ENCODE data around the gene STK17A.
"Not testable (repeated sequence)": the region's sequence is repeated elsewhere in the genome, so short reads cannot be mapped to it uniquely, and the experiment has no call there.

Gene STK17A

DNA sequence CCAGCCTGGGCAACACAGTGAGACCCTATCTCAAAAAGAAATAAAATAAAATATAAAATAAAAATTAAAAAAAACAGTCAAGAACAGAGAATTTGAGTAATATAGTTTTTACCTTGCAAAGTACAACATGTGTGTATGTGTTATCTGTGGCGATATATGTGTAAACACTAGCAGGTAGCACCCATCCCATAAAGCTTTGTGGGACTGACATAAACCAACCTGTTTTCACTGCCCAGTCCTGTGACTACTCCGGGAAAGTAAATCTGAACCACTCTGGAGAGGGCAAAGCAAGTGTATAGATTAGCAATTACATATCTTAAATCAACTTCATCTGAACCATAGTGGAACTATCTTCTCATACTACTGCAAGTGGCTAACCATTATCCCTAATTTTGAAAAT, 74.1 kb downstream of the STK17A start:
- no peak for DNase-seq

DNA sequence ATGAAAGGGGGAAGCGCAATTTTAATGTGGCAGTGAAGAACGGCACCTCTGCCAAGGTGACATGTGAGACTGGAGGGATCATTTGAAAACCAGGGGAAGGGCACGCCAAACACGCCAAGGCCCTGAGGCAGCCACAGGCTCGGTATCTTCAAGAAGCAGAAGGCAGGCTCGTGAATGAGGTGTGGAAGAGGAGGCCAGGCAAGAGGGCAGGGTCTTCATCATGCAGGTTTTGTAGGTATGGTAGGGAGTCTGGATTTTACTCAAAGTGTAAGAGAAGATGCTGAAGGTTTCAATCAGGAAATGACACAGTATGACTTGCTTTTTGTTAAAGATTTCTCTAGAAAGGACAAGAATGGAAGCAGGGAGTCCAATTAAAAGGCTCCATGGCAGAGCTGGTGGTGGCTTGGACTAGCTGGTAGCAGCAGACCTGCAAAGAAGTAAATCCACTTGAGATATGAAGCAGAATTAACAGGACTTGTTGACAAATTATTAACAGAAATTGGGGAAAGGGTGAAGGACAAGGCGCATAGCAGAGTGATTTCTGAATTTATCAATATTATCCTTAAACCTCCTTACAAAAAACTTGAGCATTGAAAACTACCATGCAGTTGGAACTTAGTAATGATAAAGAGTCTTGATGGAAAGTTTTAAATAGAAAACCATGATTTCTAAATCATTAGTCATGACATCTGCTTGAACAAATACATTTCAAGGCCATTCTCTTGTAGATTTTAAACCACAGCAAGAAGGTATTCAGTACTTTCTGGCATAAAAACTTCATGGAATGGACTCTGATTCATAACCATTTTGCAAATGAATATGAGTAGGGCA, 76.0 kb downstream of the STK17A start:
- no peak for DNase-seq

DNA sequence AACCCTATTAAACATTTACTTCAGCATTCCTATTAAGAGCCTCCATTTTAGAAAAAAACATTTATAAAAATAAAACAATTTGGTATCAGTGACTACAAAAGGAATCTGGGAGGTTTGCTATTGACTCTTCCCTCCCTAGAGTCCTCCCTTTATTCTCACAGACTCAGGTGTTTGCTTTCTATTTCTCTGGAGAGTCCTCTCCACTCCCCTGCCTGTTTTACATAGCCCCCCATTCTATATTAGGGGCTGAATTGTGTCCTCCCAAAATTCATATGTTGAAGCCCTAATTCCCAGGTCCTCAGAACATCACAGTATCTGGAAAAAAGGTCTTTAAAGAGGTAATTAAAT, 76.6 kb downstream of the STK17A start:
- no peak for DNase-seq

DNA sequence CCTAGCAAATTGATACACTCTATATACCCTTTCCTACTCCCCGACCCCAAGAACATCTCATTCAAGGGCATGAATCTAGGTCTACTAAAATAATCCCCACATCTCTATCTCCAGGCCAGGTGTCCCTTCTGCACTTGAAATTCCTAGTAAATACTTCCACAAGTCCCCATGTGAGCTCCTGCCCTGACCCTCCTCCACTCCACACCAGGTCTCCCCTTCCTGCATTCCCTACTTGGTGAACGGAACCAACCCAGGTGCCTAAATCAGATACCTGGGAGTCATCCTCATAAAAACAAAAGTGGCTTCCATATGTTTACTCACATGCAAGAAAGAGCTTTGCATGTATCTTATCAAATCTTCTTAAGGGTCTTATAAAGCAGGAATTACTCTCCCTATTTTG, 77.2 kb downstream of the STK17A start:
- no peak for DNase-seq

DNA sequence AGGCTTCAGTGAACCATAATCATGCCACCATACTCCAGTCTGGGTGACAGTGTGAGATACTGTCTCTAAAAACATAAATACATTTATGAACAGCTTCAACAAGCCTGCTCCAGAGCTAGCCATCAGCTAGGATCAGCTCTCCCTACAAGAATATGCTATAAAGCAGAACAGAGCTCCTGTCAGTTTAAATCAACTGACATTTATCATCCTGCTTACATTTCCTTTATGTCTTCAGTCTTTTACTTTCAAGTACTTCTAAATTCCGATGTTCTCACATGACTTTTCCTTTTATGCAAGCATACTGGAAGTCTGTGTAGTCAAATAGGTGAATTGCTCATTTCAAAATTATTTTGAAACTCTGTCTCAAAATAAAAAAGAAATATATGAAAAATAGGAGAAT, 81.8 kb downstream of the STK17A start:
- DNase-seq: no peak

DNA sequence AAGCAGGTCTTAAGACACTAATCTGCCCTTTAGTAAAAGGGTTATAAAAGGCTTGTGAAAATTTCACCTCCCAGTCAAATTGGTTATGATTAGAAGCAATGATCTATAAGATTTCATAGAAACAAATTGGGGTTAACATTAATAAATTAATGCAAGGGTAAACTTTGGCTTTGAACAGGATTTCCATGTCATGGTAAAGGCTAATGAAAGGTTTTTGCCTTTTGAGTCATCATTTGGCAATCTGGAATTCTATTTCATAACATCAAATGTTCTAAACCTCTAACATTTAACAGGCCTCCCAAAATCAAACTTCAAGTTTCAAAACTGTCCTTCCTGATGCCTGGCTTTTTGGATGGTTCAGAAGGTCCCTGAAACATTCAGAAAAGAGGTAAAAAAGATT, 84.0 kb downstream of the STK17A start:
- no peak for DNase-seq

DNA sequence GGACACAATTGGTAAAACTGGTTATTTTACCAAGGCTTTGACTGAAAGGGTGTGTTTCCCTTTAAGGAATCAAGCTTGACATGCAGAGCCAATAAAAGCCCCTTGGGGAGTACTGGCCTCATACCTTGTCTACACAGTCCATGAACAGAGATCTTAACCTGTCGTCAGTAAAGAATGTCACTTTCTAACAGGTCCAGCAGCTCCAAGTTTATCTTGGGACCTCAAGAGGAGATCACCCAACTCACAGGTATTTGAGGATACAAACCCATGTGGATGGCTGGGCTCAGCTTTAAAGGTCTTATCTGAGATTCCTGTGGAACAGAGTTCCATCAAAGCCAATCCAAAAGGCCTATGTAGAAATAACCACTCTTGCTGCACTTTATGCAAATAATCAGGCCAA, 85.1 kb downstream of the STK17A start:
- no peak for DNase-seq

DNA sequence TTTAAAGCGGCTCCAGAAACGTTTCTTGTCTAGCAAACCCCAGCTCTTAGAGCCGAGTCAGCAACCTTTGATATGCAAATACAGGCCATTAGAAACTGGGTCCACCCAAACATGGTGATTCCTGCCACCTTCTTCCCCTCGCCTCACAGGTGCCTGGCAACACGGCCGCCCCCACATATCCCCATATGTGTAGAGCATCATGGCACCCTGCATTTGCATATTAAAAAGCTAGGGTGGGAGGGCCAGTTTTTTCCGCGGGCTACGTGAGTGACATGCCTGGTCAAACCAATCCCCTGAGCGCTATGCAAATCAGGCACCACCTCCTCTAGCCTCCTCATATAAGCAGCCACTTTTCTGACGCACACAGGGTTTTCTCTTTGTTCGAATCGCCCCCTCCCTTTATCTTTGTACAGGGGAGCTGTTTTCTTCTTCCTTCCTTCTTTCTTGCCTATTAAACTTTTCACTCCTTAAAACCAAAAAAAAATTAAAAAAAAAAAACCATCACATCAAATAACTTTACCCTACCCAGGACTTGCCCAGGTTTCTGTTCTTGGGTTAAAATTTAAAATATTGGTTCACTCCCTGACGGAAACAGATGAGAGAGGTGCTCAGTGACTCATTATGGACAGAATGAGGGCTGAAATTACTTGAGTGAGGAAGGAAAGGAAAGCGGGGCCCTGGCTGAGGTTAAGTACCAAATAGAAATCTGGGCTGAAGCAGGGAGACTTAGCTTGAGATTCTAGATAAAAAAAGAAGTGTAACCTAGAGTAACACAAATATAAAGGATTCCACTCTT, 86.6 kb downstream of the STK17A start:
- peak in 2 of 51 donors; percentile 24 to 50 for DNase-seq

DNA sequence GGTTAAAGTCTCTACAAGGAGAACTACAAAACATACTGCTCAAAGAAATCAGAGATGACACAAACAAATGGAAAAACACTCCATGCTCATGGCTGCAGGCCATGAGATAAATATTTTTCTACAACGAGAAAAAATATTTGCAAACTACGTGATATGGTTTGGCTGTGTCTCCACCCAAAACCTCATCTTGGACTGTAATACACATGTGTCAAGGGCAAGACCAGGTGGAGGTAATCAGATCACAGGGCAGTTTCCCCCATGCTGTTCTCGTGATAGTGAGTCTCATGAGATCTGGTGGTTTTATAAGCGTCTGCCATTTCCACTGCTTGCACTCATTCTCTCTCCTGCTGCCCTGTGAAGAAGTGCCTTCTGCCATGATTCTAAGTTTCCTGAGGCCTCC, 88.6 kb downstream of the STK17A start:
- no peak for DNase-seq

DNA sequence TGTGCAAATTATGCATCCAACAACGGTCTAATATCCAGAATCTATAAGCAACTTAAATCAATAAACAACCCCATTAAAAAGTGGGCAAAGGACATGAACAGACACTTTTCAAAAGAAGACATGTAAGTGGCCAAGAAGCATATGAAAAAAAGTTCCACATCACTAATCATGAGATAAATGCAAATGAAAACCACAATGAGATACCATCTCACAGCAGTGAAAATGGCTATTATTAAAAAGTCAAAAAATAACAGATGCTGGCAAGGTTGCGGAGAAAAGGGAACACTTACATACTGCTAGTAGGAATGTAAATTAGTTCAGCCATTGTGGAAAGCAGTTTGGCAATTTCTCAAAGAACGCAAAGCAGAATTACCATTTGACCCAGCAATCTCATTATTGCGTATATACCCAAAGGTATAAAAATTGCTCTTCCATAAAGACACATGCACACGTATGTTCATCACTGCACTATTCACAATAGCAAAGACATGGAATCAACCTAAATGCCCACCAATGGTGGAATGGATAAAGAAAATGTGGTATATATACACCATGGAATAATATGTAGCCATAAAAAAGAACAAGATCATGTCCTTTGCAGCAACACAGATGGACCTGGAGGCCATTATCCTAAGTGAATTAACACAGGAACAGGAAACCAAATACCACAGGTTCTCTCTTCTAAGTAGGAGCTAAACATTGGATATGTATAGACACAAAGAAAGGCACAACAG, 90.5 kb downstream of the STK17A start:
- not testable (repeated sequence) for DNase-seq

DNA sequence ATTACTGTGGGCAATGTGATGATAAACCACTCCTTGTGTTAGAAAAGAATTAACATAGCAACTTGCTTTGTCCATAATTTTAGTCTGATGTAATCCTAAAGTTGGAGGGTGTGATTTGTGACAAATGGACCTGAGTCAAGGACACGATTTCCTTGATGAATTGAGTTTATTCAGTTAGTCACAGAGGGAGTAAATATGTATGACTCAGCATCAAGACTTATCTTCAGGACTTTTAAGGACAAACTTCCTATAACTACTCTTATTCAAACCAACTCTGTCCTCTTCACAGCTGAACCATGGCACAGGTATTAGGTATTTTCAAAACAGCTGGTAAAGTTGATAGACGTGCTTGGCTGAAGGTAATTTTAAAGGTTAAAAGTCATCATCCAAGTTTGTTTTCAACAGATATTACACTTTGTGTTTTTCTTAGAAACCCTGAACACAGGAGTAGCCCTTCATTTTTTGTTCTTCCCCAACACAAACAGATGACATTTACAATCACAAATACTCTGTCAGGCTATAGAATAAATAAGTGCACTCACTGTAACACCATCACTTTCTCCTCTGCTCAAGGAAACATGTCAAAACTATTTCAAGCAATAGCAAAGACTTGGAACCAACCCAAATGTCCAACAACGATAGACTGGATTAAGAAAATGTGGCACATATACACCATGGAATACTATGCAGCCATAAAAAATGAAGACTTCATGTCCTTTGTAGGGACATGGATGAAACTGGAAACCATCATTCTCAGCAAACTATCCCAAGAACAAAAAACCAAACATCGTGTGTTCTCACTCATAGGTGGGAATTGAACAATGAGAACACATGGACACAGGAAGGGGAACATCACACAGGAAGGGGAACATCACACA, 91.9 kb downstream of the STK17A start:
- DNase-seq: no peak

All from hypothalamus (tissue), 51 donors.